Measurements from ENCODE around the gene MIA3.
A peak's percentile ranks its signal among the peaks of the same experiment; 100 is the strongest.

MIA3 gene

DNA sequence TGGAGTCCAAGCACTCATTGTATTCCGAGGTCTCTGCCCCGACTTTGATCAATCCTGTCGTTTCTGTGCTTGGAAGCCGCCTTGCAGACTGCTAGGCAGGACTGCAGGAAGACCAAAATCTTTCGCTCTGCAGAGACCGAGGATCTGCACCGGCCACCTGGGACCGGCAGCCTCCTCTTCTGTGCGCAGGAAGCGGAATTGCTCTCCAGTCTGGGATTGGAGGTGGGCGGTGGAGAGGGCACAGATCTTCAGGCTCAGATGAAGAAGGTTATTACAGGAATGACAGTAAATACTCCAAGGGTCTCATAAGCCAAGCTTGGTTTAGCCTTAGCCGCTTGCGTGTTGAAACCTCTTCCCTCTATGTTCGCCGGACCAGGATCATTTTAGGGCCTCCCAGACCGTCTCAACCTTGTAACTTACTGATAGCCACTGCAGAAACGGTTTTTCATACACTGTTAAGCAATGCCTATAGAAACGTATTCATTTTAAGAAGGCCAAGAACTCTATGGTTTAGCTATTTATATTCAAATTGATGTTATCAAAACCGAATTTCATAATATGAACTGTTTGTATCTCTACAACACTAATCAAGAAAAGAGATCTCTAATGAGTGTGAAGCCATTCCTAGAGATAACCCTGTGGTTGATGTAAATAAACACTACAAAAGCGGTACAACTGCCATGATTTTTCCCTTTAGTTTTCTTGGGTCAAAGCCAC, 1.1 kb downstream of the MIA3 start:
- no peak for DNase-seq

- DNase-seq: no peak
These were observed 2.7 kb downstream of the MIA3 start for GRCh38 chr1:222620566-222620965.

GRCh38 chr1:222622765-222623164, 4.9 kb downstream of the MIA3 start:
- DNase-seq: no peak

DNA sequence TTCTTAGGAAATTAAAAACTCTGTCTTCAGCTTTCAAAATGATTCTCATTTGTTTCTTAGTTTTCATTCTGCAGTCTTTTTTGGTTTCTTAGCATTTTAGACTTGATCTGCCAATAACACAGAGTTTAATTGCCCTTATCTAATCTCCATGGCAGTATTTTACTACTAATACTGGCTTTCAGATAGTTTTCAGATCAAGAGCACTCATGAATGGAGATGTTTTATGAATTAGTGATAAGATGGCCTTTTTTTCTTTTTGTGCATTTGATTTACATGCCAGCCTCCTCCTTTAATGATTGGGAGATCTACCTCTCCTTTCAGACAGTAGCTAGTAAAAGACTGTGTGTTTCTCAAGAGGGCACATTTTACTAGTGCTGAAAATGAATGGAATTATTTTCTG, 5.6 kb downstream of the MIA3 start:
- no peak for DNase-seq

- DNase-seq: no peak
These were observed 6.3 kb downstream of the MIA3 start for GRCh38 chr1:222624214-222624613.

DNA sequence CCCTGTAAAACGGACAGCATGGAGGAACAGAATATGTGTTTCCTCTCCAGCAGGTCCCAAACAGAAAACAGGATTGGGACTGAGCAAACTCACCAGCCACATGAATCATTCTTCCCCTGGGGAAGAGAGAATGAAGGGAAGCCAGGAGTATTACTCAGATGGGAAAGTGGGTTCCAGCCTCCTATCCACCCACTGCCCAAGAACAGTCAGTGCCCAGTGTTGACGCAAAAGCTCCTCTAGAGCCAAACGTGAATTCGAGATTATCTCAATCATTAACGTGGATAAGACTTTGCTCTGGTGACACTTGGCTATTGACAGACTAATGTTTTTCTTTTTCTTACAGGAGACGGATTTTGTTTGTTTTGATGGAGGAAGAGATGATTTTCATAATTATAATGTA, 9.3 kb downstream of the MIA3 start:
- DNase-seq: no peak

DNA sequence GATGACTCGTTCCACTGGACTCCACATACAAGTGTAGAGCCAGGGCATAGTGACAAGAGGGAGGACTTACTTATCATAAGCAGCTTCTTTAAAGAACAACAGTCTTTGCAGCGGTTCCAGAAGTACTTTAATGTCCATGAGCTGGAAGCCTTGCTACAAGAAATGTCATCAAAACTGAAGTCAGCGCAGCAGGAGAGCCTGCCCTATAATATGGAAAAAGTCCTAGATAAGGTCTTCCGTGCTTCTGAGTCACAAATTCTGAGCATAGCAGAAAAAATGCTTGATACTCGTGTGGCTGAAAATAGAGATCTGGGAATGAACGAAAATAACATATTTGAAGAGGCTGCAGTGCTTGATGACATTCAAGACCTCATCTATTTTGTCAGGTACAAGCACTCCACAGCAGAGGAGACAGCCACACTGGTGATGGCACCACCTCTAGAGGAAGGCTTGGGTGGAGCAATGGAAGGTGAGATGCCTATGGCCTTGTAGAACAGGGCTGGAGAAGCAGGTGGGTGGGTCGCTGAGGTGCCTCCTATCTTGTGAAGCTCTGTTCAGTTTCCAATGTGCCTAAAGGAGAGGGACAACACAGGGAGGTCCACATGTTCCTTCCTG, 12.1 kb downstream of the MIA3 start:
- DNase-seq: no peak

GRCh38 chr1:222631611-222632208, 13.8 kb downstream of the MIA3 start:
- DNase-seq: no peak

DNA sequence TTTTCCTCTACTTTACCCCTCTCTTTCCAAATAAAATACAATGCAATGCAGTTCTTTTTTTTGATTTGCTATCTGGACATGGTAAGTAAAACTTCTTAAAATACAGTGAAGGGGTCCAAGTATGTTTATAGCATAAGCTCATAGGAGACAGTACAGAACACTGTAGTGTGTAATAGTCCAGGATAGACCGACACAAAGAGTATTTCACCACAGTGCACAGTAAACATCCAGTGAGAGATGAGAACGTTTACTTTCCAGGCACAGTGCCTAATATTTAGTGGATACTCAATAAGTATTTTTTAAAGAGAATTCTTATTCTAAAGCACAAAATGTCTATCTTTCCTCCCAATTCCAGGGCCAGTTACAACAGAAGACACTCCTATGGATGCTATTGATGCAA, 14.9 kb downstream of the MIA3 start:
- no peak for DNase-seq

GRCh38 chr1:222634180-222635013, 16.5 kb downstream of the MIA3 start:
- DNase-seq: peak; percentile 83

DNA sequence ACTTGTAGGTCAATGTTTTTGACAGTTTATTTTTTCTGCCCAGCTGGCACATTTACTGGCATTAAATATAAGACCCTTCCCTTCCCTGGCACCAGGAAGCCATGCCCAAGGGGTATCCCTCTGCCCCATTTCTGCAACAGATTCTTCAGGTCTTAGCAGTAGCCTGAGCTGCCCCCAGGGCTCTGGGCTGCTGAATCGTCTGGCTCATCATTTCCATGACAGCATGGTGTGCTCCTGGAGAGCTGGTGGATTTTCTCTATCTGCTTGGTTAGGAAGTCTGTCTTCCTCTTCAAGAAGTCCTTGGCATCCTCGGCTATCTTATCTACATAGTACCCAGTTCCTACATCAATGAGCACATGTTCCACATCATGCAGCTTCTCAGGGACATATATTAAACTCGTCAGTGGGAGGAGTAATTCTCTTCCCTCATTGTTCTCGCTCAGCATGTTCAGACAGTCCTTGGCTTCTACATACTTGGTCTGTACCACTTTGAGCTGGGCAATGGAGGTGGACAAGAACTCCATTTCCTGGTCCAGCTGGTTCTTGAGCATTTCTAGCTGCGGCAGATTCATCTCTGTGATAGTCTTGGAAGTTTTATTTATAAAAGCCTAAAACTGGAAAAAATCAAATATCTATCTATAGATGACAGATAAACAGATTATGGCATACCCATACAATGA, 23.5 kb downstream of the MIA3 start:
- no peak for DNase-seq

GRCh38 chr1:222642468-222642867, 24.6 kb downstream of the MIA3 start:
- DNase-seq: no peak

- DNase-seq: no peak
These were observed 25.7 kb downstream of the MIA3 start for GRCh38 chr1:222643606-222643937.

DNA sequence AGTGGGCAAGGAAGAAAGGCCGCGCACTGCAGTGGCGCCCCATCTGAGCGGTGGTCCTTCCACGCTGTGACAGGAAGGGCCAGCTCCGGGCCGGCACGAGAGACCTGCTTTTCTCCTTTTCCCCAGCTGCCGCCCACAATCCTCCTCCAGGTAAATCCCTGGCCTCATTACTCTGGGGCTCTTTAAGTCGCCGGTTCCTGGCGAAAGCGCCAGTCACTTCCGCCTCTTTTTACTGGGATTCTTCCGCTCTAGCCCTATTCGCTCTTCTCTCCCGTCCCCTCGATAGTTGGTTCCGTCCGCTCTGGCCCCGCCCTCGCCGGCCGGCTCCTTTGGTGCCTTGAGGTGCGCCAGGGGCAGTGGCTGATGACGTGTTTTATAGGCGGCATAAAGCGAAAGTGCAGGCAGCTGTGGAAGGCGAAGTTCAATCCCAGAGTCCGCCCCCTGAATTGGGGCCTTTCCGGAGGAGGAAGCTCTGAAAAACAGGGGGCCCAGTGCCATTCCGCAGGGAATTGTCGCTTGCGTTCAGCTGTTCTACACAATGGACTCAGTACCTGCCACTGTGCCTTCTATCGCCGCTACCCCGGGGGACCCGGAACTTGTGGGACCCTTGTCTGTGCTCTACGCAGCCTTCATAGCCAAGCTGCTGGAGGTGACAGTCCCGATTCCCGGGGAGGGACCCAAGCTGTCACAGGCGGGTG, 26.2 kb downstream of the MIA3 start:
- peak; percentile 100 for DNase-seq

DNA sequence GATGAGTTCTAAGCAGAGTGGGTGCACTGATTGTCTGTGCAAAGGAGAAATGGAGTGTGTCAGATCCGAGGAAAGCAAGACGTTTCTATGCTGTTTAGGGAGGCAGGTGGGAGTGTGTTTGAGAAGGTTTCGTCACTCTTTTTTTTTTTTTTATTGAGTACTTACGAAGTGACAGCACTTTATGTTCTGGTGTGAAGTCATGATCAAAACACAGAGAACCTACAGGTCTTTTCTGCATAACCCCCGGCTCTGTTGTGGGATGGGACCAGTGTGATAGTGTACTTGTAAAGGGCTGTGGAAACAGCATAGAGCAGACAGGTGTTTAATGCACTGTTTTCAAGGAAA, 26.7 kb downstream of the MIA3 start:
- no peak for DNase-seq

DNA sequence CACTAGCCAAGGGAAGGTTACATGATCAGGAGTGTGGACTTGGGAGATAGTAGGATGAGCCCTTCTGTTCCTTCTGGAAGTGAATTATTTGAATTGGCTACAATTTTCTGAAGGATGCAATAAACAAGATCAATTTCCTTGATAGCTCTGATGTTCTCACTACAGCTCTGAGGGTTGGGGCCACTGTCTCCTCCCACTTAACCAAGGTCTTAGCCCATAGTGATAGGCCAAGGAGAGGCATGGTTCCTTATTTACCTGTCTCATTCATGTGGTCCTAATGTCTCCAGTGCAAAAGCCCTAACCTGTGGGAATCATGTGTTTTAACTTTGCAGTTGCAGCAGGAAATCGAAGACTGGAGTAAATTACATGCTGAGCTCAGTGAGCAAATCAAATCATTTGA, 34.8 kb downstream of the MIA3 start:
- DNase-seq: no peak

GRCh38 chr1:222653178-222653827, 35.4 kb downstream of the MIA3 start:
- DNase-seq: no peak

DNA sequence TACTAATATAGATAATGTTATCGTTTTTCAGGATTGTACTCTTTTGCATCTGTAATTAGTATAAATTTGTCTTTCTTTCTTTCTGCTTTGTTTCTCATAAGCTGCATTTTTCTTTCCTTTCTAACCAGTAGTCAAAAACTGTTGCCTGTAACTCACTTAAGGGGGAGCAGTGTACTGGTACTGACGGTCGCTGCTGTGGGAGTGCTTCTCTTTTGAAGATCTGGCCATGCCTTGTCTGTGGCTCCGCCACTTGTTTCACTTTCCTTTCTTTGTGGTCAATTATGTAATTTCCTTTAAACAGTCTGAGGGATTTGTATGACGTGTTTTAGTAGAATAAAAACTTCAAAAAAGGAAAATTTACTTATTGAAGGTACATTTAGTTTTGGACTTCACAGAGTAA, 37.0 kb downstream of the MIA3 start:
- no peak for DNase-seq

DNA sequence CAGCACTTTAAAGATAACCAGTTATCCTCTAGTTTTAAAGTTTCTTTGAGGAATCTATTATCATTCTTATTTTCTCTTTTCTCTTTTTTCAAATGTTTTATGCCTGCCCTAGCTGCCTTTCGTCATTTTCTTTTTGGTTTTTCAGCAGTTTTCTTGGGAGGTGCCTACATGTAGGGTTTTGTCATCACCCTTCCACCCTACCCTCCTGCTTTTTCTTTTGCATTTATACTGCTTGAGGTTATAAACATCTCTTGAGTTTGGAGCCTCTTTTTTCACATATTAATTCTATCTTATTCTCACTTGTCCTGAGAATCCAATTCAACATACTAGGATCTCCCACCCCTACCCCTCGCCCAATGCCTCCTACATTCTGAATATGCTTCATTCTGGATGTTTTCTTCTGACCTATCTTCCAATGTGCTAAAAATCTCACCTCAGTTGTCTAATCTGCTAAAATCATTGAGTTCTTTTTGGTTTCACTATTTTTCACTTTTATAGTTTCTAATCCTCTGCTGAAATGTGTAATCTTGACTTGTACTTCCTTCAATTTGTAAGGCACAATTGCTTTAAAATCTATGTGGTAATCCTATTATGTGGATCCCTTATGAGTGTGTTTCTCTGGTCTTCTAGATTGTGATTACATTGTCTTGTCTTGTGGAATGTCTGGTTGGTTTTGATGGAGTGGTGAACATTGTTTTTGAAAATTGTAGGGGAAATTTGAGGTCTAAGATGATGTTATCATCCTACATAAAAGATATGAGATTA, 38.7 kb downstream of the MIA3 start:
- no peak for DNase-seq

GRCh38 chr1:222657899-222658298, 40.0 kb downstream of the MIA3 start:
- DNase-seq: no peak

- DNase-seq: no peak
These were observed 45.6 kb downstream of the MIA3 start for GRCh38 chr1:222663431-222663934.
